Activated CD8-positive, alpha-beta memory T cell treated with anti-CD3 and anti-CD28 coated beads, Interleukin-2, amount 50 U/mL, for 4 hours (primary cell): ENCODE measurements around the gene IQCE.
"Not testable (repeated sequence)": the region's sequence is repeated elsewhere in the genome, so short reads cannot be mapped to it uniquely, and the experiment has no call there.

ENCODE experiments used
- DNase-seq: peaks from one replicate; pipeline ENCODE4 v3.0.0-alpha.2; 2020

IQCE gene

DNA sequence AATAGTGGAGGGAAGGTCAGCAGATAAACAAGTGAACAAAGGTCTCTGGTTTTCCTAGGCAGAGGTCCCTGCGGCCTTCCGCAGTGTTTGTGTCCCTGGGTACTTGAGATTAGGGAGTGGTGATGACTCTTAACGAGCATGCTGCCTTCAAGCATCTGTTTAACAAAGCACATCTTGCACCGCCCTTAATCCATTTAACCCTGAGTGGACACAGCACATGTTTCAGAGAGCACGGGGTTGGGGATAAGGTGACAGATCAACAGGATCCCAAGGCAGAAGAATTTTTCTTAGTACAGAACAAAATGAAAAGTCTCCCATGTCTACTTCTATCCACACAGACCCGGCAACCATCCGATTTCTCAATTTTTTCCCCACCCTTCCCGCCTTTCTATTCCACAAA lies 25.2 kb upstream of the IQCE start:
- DNase-seq = not testable (repeated sequence)

DNA sequence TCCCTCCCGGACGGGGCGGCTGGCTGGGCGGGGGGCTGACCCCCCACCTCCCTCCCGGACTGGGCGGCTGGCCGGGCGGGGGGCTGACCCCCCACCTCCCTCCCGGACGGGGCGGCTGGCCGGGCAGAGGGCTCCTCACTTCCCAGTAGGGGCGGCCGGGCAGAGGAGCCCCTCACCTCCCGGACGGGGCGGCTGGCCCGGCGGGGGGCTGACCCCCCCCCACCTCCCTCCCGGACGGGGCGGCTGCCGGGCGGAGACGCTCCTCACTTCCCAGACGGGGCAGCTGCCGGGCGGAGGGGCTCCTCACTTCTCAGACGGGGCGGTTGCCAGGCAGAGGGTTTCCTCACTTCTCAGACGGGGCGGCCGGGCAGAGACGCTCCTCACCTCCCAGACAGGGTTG lies 24.6 kb upstream of the IQCE start:
- not testable (repeated sequence) for DNase-seq

DNA sequence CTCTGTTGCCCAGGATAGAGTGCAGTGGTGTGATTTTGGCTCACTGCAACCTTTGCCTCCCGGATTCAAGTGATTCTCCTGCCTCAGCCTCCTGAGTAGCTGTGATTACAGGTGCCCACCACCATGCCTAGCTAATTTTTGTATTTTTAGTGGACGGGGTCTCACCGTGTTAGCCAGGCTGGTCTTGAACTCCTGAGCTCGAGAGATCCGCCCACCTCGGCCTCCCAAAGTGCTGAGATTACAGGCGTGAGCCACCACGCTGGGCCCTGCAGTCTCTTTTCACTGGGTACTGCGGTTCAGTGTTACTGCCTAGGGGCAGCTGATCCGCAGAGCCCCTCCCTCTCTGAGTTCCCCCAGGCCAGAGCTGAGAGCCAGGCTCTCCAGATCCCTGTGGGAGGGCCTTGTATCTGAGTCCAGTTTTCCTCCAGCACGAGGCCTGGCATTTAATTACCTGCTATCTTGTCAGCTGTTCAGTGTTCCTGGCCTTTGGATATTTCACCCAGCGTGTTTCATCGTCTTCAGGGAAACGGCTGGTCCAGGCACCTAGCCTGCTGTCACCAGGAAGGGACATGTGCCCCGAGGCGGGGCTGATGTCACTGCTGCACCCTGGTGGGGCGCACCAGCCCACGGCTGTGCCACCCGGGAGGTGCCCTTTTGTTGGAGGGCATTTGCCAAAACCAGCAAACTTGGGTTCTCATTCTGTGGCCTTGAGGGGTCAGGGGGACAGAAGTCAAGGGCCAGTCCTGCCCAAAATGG lies 22.7 kb upstream of the IQCE start:
- DNase-seq = not testable (repeated sequence)

DNA sequence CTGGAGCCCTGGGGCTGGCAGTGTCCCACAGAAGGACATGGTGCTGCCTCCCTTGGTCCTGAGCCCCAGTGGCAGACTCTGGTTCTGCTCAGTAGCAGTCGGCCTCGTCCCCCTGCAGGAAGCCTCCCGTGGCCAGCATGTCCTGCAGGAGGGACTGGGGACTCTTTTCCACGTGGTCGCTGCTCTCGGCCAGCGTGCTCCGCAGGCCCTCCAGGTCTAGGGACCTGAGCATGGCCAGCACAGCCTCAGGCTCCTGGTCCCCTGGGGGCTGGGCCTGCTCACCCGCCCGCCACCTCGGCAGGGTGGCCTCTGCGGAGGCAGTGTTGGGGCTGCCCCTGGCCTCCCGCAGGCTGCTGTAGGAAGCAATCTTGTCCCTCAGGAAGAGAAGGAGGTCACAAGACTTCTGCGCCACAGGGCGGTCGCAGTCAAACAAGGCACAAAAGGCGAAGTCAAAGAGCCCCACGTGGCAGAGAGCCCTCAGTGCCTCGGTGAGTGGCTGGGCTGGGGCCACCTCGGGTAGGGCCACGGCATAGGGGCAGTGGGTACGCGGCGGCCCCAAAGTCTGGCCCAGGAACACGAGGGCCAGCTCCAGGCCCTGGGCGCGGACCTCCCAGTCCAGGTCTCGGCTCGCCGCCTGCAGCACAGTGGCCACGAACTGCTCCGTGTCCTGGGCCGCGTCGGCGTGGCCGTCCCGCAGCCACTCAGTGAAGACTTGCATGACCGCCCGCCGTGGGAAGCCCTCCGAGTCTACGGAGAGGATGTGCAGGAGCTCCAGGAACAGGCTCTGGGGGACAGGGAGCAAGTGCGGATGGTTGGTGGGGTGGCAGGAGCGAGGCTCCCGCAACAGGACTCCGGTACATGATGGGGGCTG lies 20.6 kb upstream of the IQCE start:
- DNase-seq = no peak

DNA sequence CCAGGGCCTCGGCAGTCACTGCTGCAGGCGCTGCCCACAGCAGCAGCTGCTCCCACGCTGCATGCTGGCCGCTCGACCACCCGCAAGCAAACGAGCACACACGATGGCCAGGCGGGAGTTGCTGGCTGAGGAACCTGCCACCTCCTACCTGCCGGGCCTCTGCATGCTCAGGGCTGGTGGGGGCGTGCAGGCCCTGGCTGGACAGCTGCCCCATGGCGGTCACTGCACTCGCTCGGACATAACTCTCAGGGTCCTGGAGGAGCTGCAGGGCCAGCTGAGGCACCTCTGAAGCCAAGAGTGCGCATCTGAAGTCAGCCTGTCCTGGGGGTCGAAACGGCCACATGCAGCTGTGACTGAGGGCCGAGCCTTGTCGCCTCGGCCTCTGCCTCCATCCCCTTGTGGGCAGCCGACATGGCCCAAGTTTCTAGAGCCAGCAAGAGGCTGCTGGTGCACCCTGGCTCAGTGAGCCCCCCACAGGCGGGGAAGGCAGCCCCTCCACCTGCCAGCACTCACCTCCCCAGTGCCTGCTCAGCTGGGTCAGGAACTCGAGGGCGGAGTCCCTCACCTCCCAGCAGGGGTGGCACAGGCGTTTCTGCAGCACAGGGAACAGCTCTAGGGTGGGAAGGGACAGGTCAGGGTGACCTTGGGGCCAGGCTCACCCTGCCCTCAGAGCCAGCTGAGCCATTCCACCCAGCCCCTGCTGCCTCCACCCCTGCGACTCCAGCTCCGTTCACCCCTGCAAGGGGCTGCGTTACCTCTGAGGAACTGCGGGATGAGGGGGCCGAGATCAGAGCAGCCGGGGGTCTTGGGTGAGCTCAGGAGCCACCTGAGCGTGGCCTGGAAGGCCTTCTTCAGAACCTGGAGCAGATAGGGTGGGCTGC lies 19.5 kb upstream of the IQCE start:
- no peak for DNase-seq

DNA sequence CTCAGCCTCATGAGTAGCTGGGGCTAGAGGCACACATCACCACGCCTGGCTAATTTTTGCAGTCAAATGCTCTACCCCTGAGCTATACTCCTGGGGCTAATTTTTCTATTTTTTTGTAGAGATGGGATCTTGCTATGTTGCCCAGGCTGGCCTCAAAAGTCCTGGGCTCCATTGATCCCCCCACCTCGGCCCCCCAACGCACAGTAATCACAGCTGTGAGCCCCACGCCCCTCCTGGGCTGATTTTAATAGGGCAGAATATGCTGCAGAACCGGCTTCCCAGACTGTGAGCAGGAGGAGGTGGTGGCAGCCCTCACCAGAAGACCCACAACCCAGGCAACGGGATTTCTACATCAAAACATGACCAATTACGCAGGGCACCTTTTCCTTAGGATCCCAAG lies 18.6 kb upstream of the IQCE start:
- DNase-seq = no peak

DNA sequence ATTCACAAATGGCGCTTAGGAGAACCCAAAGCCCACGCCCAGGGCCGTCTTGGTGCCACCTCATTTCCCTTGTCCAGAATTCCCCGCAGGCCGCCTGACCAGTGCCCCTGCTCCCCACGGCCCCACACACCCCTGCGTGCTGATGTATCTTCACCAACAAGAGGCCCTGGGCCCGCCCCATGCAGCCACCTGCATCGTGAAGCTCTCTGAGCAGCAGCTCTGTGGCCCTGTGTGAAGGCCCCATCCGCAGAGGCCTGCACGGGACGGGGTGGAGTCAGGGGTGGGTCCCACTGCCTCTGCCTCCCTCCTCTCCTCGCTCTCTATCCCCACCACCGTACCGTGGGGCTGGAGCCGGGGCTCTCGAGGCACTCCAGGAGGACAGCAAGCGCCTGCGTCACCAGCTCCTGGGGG lies 18.1 kb upstream of the IQCE start:
- DNase-seq = no peak

DNA sequence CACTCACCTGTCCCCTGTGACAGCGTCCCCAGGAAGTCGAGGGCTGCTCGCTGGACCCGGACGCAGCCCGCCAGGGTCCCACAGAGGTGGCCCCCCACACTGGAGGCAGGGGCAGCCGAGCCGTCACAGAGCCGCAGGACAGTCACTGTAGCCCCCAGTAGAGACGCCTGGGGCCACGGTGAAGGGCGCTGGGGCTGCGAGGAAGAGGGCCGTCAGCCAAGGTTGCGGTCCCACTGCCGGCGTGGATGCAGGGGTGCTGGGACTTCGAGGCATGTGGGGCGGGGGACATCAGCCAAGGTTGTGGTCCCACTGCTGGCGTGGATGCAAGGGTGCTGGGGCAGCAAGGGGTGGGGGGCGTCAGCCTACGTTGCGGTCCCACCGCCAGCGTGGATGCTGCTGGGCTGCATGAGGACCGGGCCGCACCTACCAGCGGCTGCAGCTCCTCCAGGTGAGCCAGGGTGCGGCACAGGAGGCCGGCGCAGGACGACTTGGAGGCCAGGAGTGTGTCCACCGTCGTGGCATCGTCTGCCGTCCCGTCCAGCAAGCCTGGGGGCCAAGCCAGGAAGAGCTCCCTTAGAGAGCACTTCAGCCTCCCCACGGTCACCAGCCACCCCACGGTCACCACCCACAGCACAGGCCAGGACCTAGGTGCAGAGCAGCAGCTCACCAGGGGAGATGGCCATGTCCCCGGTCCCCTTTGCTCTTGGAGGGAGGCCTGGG lies 17.3 kb upstream of the IQCE start:
- no peak for DNase-seq

DNA sequence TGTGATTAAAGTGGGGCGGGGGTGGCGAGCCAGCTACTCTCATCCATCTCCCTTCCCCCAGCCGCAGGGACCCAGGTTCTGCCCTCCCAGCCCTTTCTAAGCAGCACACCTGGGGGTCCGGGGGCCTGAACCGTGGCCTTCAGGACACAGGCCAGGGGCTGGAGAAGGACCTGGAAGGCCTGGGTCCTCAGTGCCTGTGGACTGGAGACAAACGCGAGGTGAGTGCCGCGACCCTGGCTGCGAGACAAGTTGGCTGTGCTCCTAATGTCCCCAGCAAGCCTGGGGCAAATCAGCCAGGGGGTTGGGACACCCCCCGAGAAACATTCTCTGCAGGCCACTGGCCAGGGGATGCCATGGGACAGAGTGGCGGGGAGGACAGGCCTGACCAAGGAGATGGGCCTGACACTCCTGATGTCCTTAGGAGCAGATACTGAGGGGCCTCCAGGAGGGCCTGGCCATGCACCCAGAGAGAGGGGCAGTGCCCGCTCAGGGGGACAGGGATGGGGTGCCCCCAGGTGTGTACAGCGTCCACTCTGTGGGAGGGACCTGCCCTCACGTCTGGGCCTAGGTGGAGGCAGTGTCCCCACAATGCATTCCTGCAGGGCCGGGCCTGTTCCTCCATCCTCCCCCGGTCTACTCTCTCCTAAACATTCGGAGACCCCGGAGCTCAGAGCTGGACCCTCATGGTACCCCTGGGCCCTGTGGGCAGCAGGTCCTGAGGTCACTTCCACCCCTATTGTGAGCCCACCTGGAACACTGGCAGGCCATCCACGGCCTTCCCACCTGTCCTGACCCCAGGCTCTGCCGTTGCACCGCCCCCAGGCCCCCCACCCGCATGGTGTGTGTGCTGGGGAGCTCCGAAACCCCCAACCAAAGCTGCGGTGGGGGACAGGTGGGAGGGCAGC lies 16.5 kb upstream of the IQCE start:
- no peak for DNase-seq

DNA sequence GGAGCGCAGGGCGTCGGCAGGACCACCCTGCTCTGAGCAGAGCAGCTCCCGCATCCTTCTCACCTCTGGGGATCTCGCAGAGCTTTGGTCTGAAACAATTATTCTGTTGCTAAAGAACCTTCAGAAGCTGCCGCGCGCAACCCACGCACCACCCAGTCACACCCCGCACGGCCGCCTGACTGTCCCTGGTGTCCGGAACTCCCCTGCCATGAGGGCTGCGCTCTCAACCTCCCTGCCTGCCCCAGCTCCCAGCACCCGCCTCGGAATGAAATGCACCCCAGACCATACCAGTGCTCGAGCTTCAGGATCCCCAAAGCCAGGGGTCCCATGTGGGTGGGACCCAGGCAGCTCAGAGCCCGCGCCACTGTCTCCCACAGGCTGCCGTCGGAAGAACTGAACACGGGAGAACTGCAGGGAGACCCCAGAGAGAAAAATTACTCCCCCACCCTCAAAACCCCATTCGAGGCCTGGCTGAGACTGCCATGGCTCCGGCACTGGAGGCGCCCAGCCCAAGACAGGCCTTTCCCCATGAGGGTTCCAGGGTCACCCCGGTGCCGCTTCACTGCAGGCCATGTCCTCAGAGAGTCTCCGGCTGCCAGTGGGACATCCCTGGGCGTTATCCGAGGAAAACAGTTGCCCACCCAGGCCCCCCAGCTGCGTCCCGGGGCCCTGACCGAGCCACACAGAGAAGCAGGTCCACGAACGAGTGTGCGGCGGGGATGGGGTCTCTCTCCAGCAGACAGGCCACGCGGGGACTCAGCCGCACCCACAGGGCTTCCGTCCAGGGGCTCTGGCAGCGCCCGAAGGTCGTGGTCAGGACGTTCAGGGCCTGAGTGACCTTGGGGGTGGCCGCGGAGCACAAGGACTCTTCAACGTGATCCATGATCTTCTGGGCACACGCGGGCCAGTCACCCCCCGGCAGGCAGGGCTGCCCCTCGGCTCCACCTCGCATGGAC lies 15.6 kb upstream of the IQCE start:
- DNase-seq = no peak

DNA sequence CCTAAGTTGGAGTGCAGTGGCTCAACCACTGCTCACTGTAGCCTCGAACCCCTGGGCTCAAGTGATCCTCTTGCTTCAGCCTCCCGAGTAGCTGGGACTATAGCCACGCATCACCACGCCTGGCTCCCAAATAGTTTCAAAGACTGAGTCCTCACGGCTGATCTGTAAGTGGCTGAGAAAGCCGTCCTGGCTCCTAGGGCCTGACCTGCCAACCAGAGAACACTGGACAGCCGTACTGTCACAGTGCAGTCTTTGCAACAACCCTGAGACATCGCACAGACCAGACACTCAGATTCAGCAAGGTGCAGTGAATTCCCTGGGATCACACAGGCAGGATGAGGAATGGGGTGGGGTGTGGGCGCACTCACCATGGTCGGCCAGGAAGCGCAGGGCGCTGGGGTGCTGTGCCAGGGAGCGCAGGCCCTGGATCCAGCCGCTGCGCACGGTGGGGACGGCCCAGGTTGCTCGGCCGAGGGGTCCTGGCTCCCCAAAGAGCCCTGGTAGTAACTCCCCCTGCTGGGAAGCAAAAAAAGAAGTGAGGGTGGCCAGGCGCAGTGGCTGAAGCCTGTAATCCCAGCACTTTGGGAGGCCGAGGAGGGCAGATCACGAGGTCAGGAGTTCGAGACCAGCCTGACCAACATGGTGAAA lies 14.1 kb upstream of the IQCE start:
- no peak for DNase-seq

DNA sequence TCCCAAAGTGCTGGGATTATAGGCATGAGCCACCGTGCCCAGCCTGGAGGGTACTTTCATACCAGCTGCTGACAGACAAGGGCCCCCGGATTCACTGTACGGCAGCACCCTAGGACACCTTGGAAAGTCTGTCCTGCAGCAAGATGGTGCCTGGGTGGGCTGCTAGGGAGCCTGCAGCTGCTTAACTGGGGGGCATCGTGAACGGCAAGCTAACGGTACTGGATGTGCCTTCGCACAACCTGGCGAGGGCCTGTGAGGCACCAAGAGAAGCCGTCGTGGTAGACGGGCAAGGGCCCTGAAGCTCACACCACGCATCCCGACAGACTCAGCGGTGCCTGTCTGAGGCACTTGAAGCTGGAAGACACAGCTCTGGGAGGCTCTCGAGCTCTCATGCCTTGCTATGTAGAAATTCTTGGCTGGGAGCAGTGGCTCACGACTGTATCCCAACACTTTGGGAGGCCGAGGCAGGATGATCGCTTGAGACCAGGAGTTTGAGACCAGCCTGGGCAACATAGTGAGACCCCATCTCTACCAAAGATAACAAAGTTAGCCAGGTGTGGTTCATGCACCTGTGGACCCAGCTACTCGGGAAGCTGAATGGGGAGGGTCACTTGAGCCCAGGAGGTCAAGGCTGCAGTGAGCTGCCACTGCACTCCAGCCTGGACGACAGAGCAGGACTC lies 12.9 kb upstream of the IQCE start:
- no peak for DNase-seq

DNA sequence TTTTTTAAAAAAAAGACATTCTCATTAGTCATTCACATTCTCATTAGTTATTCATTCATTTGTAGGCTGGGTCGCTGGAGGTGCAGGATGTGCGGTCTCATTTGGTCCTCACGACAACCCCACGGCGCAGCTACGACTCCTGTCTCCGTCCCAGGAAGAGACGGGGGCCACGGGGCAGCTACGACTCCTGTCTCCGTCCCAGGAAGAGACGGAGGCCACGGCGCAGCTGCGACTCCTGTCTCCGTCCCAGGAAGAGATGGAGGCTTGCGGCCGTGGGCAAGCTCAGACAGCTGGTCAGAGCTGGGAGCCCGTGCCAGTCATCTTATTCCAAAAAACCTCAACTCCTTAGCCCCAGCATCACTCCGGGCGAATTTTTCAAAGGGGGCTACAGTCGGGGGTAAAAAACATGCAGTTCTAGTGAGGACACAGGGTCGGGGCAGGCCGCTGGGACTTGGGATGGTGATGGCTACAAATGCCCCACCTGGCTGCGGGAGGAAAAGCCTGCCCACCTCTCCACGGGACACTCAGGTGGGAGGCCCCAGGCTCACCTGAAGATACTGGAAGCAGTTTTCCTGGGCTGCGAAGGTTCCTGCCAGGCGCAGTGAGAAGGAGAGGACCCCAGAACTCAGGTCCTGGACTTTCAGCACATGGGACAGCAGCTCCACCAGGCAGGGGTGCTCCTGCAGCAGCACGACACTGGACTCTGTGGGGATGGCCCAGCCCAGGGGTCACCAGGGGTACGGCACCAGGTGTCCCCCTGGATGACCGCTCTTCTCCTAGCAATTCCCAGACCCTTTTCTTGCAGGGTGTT lies 11.8 kb upstream of the IQCE start:
- DNase-seq = no peak

DNA sequence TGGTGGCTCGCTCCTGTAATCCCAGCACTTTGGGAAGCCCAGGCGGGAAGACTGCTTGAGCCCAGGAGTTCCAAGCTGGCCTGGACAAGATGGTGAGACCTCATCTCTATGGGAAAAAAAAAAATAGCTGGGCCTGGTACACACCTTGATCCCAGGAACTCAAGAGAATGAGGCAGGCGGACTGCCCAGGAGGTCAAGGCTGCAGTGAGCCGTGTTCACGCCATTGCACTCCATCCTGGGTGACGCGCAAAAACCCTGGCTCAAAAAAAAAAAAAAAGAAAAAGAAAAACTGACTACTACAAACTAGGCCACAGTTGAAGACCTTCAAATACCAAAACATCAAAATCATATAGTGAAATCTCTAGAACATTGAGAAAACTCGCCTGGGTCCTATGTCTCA lies 7.4 kb upstream of the IQCE start:
- DNase-seq = no peak

DNA sequence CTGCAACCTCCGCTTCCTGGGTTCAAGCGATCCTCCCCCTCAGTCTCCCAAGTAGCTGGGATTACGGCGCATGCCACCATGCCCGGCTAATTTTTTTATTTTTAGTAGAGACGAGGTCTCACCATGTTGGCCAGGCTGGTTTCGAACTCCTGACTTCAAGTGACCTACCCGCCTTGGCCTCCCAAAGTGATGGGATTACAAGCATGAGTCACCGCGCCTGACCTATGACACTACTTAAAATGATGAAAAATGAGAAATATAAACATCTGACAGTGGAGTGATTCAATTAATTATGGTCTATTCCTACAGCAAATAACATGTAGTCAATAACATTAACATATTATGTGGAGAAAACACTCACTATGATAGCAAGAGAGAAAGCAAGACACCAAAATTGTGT lies 5.7 kb upstream of the IQCE start:
- no peak for DNase-seq

DNA sequence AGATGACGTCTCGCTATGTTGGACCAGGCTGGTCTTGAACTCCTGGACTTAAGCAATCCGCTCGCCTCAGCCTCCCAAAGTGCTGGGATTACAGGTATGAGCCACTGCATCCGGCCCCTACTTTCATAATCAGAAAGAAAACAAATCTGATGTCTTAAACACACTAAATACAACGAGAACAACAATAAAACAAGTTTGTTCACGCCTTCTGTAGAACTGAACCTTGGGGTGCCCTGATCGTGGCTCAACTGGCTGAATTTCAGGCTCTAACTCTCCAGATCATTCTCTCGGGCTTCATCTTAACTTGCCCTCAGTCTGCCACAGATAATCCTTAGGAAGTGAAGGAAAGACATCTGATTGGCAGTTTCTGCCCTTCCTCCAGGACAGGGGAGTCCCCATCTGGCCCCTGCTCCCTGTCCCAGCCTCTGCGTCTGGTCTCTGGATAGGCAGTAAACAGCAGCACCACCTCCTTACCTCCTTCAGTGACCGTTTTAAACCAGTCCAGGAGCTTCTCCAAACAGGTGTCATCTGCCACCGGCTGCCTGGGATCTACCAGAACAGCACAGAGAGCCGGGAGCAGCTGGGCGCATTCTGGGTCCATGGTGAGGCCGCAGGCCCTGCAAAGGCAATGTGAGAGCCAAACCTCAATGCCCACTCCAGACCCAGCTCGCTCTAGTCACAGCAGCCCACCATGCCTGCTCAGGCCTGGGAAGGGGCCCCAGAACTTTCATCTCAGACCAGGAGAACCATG lies 4.8 kb upstream of the IQCE start:
- DNase-seq = no peak

DNA sequence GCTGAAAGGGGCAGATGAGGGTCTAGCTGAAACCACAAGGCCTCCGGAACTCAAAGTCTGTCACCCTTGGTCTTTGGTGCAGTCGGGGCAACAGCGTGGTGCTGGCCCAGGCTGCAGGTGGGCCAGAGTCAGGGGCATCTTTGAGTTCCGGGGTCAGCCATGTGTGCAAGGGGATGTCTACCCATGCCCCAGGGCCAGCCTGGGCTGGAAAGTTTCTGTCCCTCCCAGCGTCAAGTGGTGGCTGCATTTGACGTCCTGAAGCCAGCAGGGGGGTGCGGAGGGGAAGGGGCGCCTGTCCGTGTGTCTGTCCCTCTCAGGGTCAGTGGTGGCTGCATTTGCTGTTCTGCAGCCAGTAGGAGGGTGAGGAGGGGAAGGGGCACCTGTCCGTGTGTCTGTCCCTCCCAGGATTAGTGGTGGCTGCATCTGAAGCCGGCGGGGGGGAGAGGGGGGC lies 4.1 kb upstream of the IQCE start:
- no peak for DNase-seq
